NCI-H1105 (cell line): ENCODE measurements around the gene FARP1.

ENCODE experiments used
- DNase-seq: peaks from one replicate; lab custom pipeline; 2025; lab: John Stamatoyannopoulos, UW

Gene FARP1

GRCh38 chr13:98200211-98200878 lies 57.5 kb downstream of the FARP1 start:
- DNase-seq: no peak

GRCh38 chr13:98201189-98201588 lies 58.3 kb downstream of the FARP1 start:
- DNase-seq: no peak

- no peak for DNase-seq
These were observed 59.1 kb downstream of the FARP1 start for GRCh38 chr13:98201984-98202383.

GRCh38 chr13:98203646-98204326 lies 60.9 kb downstream of the FARP1 start:
- DNase-seq: no peak

- no peak for DNase-seq
These were observed 61.7 kb downstream of the FARP1 start for GRCh38 chr13:98204546-98204945.

- no peak for DNase-seq
These were observed 64.1 kb downstream of the FARP1 start for GRCh38 chr13:98206946-98207345.

- no peak for DNase-seq
These were observed 64.5 kb downstream of the FARP1 start for GRCh38 chr13:98207416-98207815.

GRCh38 chr13:98208606-98209005 lies 65.7 kb downstream of the FARP1 start:
- no peak for DNase-seq

GRCh38 chr13:98212763-98213162 lies 69.9 kb downstream of the FARP1 start:
- DNase-seq: no peak

GRCh38 chr13:98213354-98213753 lies 70.5 kb downstream of the FARP1 start:
- DNase-seq: no peak

GRCh38 chr13:98214008-98214643 lies 71.2 kb downstream of the FARP1 start:
- no peak for DNase-seq

GRCh38 chr13:98214707-98215106 lies 71.8 kb downstream of the FARP1 start:
- no peak for DNase-seq

GRCh38 chr13:98215508-98215907 lies 72.6 kb downstream of the FARP1 start:
- DNase-seq: no peak

GRCh38 chr13:98216135-98216565 lies 73.3 kb downstream of the FARP1 start:
- no peak for DNase-seq

GRCh38 chr13:98216711-98217285 lies 73.9 kb downstream of the FARP1 start:
- no peak for DNase-seq

GRCh38 chr13:98217597-98217996 lies 74.7 kb downstream of the FARP1 start:
- DNase-seq: no peak

GRCh38 chr13:98219685-98220084 lies 76.8 kb downstream of the FARP1 start:
- DNase-seq: no peak

GRCh38 chr13:98220271-98220791 lies 77.4 kb downstream of the FARP1 start:
- no peak for DNase-seq

- DNase-seq: no peak
These were observed 78.3 kb downstream of the FARP1 start for GRCh38 chr13:98221234-98221633.

- DNase-seq: no peak
These were observed 79.2 kb downstream of the FARP1 start for GRCh38 chr13:98222081-98222554.

GRCh38 chr13:98222816-98223215 lies 79.9 kb downstream of the FARP1 start:
- DNase-seq: no peak

- no peak for DNase-seq
These were observed 80.8 kb downstream of the FARP1 start for GRCh38 chr13:98223741-98224140.

GRCh38 chr13:98224557-98224956 lies 81.7 kb downstream of the FARP1 start:
- no peak for DNase-seq
